Prostate gland (tissue), 2 donors: ENCODE measurements around the gene BABAM2. TPM values are rescaled to one million over a fixed set of nuclear protein-coding genes. Genes with fewer than 3 reads are reported as not detected.
"Not testable (repeated sequence)": the region's sequence is repeated elsewhere in the genome, so short reads cannot be mapped to it uniquely, and the experiment has no call there.

Experiments
- DNase-seq: peaks from one replicate; pipeline ENCODE4 v3.0.0-alpha.2; 2019; ENCODE audit warnings: low spot score
- H3K27ac ChIP-seq, 2 donors: fragments of 200-600 bp; sonication (generic); 2 replicates each; pipeline ENCODE4 v1.5.1; 2017 to 2019
- H3K27me3 ChIP-seq: fragments of 200-600 bp; sonication (generic); replicated peaks from 2 replicates; pipeline ENCODE4 v1.5.1; 2019; ENCODE audit not compliant: insufficient read depth
- H3K36me3 ChIP-seq, 2 donors: fragments of 200-600 bp; sonication (generic); 1 replicate in 1 of 2; 2 replicates in 1 of 2; pipeline versions ENCODE4 v1.5.1 to v1.8.1; 2017 to 2019
- H3K4me1 ChIP-seq: fragments of 200-600 bp; sonication (generic); replicated peaks from 2 replicates; pipeline ENCODE4 v1.5.1; 2019
- H3K4me3 ChIP-seq, 2 donors: fragments of 200-600 bp; sonication (generic); 2 replicates each; pipeline ENCODE4 v1.5.1; 2017 to 2019
- H3K9me3 ChIP-seq: fragments of 200-600 bp; sonication (generic); 2 replicates; pipeline ENCODE4 v1.5.1; 2017
- CTCF ChIP-seq, 4 experiments: fragments of 200-600 bp in 2 of 4; fragments of 450-650 bp in 2 of 4; sonication (generic) in 2 of 4; IDR thresholded peaks; 1 replicate in 3 of 4; 2 replicates in 1 of 4; pipeline ENCODE4 v1.5.1; 2016 to 2019; ENCODE audit warnings: antibody characterized with exemption in 4 of 4, mild to moderate bottlenecking in 2 of 4, moderate library complexity in 2 of 4
- POLR2A ChIP-seq: fragments of 450-650 bp; IDR thresholded peaks from one replicate; pipeline ENCODE4 v1.6.1; 2016; ENCODE audit warnings: antibody characterized with exemption, mild to moderate bottlenecking
- POLR2AphosphoS5 ChIP-seq: sonication (generic); formaldehyde crosslinking; IDR thresholded peaks from one replicate; pipeline ENCODE4 v1.6.1; 2017; ENCODE audit warnings: antibody characterized with exemption
- WGBS: methylation state at CpG from one replicate; pipeline ENCODE4 v1.1.5; 2018; 5-methylcytosine and 5-hydroxymethylcytosine counted together
- intact Hi-C: fragments of 100-400 bp; cut with DNase I; formaldehyde crosslinking; loops from one replicate; pipeline ENCODE4 v1.14.2; 2022
- total RNA-seq, 2 donors: library from RNA; depleted of rRNA; stranded (reverse); fragments of >200 nt; gene quantifications; one replicate each; pipeline ENCODE4 v1.1.0, GENCODE V29; 2016

Gene BABAM2
- total RNA-seq, 2 donors from 2014 or later = 35.8 to 37.3 TPM

DNA sequence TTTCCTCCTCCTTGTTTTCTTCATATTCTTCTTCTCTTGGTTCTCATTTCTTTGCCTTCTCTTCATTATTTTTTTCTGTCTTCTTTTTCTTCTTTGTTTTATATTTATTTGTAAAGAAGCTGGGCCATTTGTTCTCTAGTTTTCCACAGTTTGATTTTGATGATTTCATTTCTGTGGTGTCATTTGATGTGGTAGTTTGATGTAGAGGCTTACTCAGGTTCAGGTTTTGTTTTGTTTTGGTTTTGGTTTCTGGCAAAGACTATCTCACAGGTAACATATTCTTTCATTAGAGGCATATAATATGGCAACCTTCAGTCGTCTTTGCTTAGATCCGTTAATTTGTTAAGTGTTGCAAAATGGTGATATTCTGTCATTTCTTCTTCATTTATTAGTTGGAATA lies 75.3 kb downstream of the BABAM2 start:
- 80% methylated on average over 2 of the region's 2 CpGs for WGBS
- no peak for DNase-seq
- TF ChIP-seq POLR2AphosphoS5 (no peak), CTCF (IDR thresholded peaks at IDR 0.05) (no peak), POLR2A (no peak)

GRCh38 chr2:27966466-27966865 lies 75.9 kb downstream of the BABAM2 start:
- peak; percentile 53 for DNase-seq
- TF ChIP-seq CTCF (IDR thresholded peaks at IDR 0.05) = no peak
- TF ChIP-seq POLR2AphosphoS5 = peak; percentile 85
- Histone ChIP-seq H3K4me1 (no peaks in the 10 kb centered on the region), H3K27ac (peak overlapping the region; percentile 15 to 30), H3K4me3 (no peak overlapping the region), H3K9me3 (no peaks in the 10 kb centered on the region), H3K27me3 (no peaks in the 10 kb centered on the region), H3K36me3 (no peaks in the 10 kb centered on the region)
- intact Hi-C loops = no loop called here
- 19% methylated on average over 3 of the region's 3 CpGs for WGBS

More for the DNA sequence above, 75.3 kb downstream of the BABAM2 start:
- H3K36me3 ChIP-seq = no peaks in the 10 kb centered on the region
- peak overlapping the region in 1 of 2 donors; percentile 30 for H3K27ac ChIP-seq
- no peak overlapping the region for H3K4me3 ChIP-seq
- H3K4me1 ChIP-seq = no peaks in the 10 kb centered on the region
- intact Hi-C loops = no loop called here
- no peaks in the 10 kb centered on the region for H3K9me3 ChIP-seq
- H3K27me3 ChIP-seq = no peaks in the 10 kb centered on the region

DNA sequence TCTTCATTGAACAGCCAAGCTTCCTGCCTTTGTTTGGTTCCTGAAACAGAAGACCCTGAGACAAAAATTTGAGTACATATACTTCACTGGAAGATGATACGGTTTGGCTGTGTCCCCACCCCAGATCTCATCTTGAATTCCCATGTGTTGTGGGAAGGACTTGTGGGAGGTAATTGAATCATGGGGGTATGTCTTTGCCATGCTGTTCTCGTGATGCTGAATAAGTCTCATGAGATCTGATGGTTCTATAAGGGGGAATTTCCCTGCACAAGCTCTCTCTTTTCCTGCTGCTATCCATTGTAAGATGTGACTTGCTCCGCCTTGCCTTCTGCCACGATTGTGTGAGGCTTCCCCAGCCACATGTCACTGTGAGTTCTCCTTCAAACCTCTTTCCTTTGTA lies 76.5 kb downstream of the BABAM2 start:
- no peaks in the 10 kb centered on the region for H3K27me3 ChIP-seq
- H3K9me3 ChIP-seq = no peaks in the 10 kb centered on the region
- peak overlapping the region; percentile 15 to 30 for H3K27ac ChIP-seq
- DNase-seq = no peak
- intact Hi-C loops = no loop called here
- no peaks in the 10 kb centered on the region for H3K36me3 ChIP-seq
- no peak overlapping the region for H3K4me3 ChIP-seq
- WGBS = 55% methylated on average over 4 of the region's 4 CpGs
- TF ChIP-seq POLR2A (no peak), POLR2AphosphoS5 (no peak), CTCF (IDR thresholded peaks at IDR 0.05) (no peak)
- H3K4me1 ChIP-seq = no peaks in the 10 kb centered on the region

GRCh38 chr2:27968045-27968444 lies 77.5 kb downstream of the BABAM2 start:
- H3K27ac ChIP-seq, H3K4me3 ChIP-seq, H3K9me3 ChIP-seq, intact Hi-C loops, H3K36me3 ChIP-seq, DNase-seq, H3K27me3 ChIP-seq, H3K4me1 ChIP-seq: not testable (repeated sequence)
- 95% methylated on average over 4 of the region's 4 CpGs for WGBS

DNA sequence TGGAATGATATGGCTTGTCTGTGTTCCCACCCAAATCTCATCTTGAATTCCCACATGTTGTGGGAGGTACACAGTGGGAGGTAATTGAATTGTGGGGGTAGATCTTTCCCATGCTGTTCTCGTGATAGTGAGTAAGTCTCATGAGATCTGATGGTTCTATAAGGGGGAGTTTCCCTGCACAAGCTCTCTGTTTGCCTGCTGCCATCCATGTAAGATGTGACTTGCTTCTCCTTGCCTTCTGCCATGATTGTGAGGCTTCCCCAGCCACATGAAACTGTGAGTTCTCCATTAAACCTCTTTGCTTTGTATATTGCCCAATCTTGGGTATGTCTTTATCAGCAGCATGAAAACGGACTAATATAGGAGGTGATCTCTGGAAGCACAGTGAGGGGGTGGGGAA lies 78.4 kb downstream of the BABAM2 start:
- DNase-seq, intact Hi-C loops, H3K4me3 ChIP-seq, H3K27me3 ChIP-seq, H3K36me3 ChIP-seq, H3K9me3 ChIP-seq, H3K4me1 ChIP-seq, H3K27ac ChIP-seq: not testable (repeated sequence)
- WGBS = 94% methylated on average over 2 of the region's 2 CpGs

GRCh38 chr2:27972311-27972710 lies 81.8 kb downstream of the BABAM2 start:
- TF ChIP-seq POLR2AphosphoS5 = no peak
- TF ChIP-seq CTCF (IDR thresholded peaks at IDR 0.05) = no peak
- TF ChIP-seq POLR2A = no peak
- Histone ChIP-seq H3K27ac (no peak overlapping the region), H3K36me3 (no peaks in the 10 kb centered on the region), H3K9me3 (no peaks in the 10 kb centered on the region), H3K4me1 (no peaks in the 10 kb centered on the region), H3K27me3 (no peaks in the 10 kb centered on the region), H3K4me3 (no peak overlapping the region)
- WGBS = 89% methylated on average over 2 of the region's 2 CpGs
- intact Hi-C loops = no loop called here
- DNase-seq = no peak
